ENCODE data around the gene CCHCR1.
"Not testable (repeated sequence)": the region's sequence is repeated elsewhere in the genome, so short reads cannot be mapped to it uniquely, and the experiment has no call there.

Gene CCHCR1

DNA sequence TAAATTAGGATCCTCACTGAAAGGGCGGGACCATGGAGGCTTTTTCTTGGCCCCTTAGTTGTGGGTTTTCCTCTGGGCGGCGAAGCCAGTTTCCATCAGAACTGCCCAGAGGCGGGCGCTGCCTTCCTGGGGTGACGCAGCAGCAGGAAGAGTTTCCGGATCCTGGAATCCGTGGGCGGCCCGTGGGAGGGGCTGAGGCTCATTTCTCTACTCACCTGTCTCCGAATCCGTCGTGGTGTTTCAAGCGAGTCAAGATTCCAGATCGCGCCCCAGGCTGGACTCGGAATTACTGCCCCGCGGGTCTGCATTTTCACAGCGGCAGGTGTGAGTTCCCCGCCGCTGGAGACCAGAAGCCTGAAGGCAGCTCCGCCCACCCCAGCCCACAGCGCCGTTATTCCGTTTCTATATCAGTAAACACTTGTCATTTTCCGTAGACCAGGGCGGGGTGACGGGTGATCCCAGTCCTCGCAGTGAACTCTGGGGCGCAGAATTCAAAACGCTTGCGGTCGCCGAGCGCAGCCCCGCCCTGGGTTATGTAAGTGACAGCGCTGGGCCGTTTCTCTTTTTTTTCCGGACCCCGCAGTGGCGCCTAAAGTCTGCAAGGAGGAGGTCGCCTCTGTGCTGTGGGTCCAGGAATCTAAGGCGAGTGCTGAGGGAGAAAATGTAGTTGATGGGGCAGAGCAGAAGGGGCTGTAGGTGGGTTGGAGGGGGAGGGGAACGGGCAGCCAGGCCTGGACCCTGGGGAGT is 40.1 kb upstream of the CCHCR1 start:
- TF ChIP-seq, protein P1, sequence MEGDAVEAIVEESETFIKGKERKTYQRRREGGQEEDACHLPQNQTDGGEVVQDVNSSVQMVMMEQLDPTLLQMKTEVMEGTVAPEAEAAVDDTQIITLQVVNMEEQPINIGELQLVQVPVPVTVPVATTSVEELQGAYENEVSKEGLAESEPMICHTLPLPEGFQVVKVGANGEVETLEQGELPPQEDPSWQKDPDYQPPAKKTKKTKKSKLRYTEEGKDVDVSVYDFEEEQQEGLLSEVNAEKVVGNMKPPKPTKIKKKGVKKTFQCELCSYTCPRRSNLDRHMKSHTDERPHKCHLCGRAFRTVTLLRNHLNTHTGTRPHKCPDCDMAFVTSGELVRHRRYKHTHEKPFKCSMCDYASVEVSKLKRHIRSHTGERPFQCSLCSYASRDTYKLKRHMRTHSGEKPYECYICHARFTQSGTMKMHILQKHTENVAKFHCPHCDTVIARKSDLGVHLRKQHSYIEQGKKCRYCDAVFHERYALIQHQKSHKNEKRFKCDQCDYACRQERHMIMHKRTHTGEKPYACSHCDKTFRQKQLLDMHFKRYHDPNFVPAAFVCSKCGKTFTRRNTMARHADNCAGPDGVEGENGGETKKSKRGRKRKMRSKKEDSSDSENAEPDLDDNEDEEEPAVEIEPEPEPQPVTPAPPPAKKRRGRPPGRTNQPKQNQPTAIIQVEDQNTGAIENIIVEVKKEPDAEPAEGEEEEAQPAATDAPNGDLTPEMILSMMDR (IDR thresholded peaks at IDR 0.05; ENCODE audit: low read depth, low read length) = peak; percentile 21; the same call in 1 of the 2 replicates
- Histone ChIP-seq H3K4me3 (ENCODE audit: low read depth, low read length) (peak overlapping the region; percentile 70), H3K9me3 (ENCODE audit: severe bottlenecking) (peaks cover 10% of the 10 kb centered on the region), H3K27ac (peak overlapping the region; percentile 53), H3K27me3 (ENCODE audit: insufficient read depth, low read depth, severe bottlenecking) (no peaks in the 10 kb centered on the region), H3K36me3 (no peaks in the 10 kb centered on the region)
- peak; percentile 92 for DNase-seq

DNA sequence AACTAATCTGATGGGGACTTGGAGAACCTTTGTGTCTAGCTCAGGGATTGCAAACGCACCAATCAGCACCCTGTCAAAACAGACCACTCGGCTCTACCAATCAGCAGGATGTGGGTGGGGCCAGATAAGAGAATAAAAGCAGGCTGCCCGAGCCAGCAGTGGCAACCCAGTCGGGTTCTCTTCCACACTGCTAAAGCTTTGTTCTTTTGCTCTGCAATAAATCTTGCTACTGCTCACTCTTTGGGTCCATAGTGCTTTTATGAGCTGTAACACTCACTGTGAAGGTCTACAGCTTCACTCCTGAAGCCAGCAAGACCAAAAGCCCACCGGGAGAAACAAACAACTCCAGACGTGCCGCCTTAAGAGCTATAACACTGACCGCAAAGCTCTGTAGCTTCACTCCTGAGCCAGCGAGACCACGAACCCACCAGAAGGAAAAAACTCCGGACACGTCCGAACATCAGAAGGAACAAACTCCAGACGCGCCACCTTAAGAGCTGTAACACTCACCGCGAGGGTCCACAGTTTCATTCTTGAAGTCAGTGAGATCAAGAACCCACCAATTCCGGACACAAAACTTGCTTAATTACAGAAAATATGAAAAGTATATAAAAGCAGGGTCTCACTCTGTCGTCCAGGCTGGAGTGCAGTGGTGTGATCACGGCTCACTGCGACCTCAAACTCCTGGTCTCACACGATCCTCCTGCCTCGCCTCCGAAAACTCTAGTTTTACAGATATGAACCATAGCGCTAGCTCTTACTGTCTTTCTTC is 38.8 kb upstream of the CCHCR1 start:
- not testable (repeated sequence) for H3K27ac ChIP-seq; H3K36me3 ChIP-seq; H3K4me3 ChIP-seq (ENCODE audit: low read depth, low read length); H3K27me3 ChIP-seq (ENCODE audit: insufficient read depth, low read depth, severe bottlenecking); DNase-seq
- peaks cover 10% of the 10 kb centered on the region for H3K9me3 ChIP-seq (ENCODE audit: severe bottlenecking)

DNA sequence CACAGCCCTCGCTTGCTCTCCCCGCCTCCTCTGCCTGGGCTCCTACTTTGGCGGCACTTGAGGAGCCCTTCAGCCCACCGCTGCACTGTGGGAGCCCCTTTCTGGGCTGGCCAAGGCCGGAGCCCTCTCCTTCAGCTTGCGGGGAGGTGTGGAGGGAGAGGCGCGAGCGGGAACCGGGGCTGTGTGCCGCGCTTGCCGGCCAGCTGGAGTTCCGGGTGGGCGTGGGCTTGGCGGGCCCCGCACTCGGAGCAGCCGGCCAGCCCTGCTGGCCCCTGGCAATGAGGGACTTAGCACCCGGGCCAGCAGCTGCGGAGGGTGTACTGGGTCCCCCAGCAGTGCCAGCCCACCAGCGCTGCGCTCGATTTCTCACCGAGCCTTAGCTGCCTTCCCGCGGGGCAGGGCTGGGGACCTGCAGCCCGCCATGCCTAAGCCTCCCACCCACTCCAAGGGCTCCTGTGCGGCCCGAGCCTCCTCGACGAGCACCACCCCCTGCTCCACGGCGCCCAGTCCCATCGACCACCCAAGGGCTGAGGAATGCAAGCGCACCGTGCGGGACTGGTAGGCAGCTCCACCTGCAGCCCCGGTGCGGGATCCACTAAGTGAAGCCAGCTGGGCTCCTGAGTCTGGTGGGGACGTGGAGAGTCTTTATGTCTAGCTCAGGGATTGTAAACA is 37.8 kb upstream of the CCHCR1 start:
- H3K4me3 ChIP-seq (ENCODE audit: low read depth, low read length); DNase-seq; H3K27ac ChIP-seq; H3K9me3 ChIP-seq (ENCODE audit: severe bottlenecking); H3K36me3 ChIP-seq; H3K27me3 ChIP-seq (ENCODE audit: insufficient read depth, low read depth, severe bottlenecking): not testable (repeated sequence)

DNA sequence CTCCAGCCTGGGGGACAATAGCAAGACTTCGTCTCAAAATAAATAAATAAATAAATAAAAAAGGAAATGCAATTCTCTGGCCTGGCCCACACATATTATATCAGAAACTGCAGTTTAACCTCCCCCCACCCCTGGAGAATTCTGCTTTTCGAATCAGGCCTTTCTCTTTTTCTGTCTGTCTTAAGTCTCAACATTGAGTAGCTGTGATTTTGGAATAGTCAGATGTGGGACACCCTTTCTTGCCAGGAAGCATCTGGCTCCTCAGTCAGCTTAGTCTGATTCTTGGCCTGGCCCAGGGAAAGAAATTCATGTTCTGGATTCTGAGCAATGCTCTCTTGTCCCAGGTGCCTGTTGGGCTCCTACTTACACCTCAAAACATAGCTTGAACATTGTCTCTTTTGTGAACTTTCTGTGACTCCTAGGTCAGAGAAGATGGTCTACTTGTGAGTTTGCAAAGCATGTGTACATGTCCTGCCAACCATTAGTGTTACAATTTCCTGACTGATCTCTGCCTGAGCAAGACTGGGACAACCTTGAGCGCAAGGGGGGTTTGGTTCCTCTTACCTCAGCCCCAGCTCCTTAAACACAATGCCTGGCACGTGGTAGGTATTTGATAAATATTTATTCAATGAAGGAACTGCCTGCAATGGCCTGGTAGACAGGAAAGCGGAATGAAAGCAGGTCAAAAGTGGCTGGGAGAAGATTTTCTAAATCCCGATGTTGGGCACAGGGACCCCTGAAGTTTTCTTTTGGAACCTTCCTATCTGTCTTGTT is 36.6 kb upstream of the CCHCR1 start:
- peaks cover 4% of the 10 kb centered on the region for H3K9me3 ChIP-seq (ENCODE audit: severe bottlenecking)
- no peaks in the 10 kb centered on the region for H3K36me3 ChIP-seq
- no peak for DNase-seq
- TF ChIP-seq, protein P1 (IDR thresholded peaks at IDR 0.05; ENCODE audit: low read depth, low read length) = no peak
- no peak overlapping the region for H3K27ac ChIP-seq
- no peaks in the 10 kb centered on the region for H3K27me3 ChIP-seq (ENCODE audit: insufficient read depth, low read depth, severe bottlenecking)
- no peak overlapping the region for H3K4me3 ChIP-seq (ENCODE audit: low read depth, low read length)

DNA sequence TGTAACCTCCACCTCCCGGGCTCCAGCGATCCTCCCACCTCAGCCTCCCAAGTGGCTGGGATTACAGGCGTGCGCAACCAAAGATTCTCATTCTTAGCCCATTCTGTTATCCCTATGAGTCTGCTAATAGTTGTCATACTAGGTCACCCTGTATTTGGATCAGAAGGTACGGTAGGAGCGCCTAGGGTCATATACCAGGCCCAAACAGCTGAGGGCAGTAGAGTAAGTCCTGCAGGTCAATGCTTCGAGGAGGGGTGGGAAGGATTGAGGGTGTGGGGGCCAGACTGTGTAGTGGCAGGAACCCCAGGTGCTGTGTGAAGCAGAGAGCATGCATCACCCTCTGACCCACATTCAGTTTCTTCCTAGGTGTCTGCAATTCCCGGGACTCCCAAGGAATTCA is 35.6 kb upstream of the CCHCR1 start:
- H3K4me3 ChIP-seq (ENCODE audit: low read depth, low read length) = no peak overlapping the region
- H3K27ac ChIP-seq = no peak overlapping the region
- H3K9me3 ChIP-seq (ENCODE audit: severe bottlenecking) = no peaks in the 10 kb centered on the region
- no peaks in the 10 kb centered on the region for H3K27me3 ChIP-seq (ENCODE audit: insufficient read depth, low read depth, severe bottlenecking)
- TF ChIP-seq, protein P1 (IDR thresholded peaks at IDR 0.05; ENCODE audit: low read depth, low read length) = peak; percentile 31; the same call in 1 of the 2 replicates
- DNase-seq = no peak
- no peaks in the 10 kb centered on the region for H3K36me3 ChIP-seq

DNA sequence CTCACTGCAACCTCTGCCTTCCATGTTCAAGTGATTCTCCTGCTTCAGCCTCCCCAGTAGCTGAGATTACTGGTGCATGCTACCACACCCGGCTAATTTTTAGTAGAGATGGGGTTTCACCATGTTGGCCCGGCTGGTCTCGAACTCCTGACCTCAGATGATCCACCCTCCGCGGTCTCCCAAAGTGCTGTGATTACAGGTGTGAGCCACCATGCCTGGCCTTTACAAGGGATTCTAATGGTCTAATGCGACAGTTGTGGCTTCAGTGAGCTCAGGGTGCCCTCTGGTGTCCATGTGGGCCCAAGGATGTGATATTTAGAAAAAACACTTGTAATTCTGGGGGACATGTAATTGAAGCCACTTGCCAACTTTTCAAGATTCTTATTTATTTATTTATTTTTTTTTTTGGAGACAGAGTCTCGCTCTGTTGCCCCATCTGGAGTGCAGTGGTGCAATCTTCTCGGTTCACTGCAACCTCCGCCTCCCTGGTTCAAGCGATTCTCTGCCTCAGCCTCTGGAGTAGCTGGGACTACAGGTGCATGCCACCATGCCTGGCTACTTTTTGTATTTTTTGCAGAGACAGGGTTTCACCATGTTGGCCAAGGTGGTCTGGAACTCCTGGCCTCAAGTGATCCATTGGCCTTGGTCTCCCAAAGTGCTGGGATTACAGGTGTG is 35.0 kb upstream of the CCHCR1 start:
- H3K4me3 ChIP-seq (ENCODE audit: low read depth, low read length); H3K27ac ChIP-seq; H3K9me3 ChIP-seq (ENCODE audit: severe bottlenecking); H3K27me3 ChIP-seq (ENCODE audit: insufficient read depth, low read depth, severe bottlenecking); H3K36me3 ChIP-seq: not testable (repeated sequence)
- DNase-seq = peak; percentile 92
- TF ChIP-seq, protein P1 (IDR thresholded peaks at IDR 0.05; ENCODE audit: low read depth, low read length) = peak; percentile 76
